ENCODE data around the gene TMEM38A.
A peak's percentile ranks its signal among the peaks of the same experiment; 100 is the strongest.

TMEM38A gene, protein sequence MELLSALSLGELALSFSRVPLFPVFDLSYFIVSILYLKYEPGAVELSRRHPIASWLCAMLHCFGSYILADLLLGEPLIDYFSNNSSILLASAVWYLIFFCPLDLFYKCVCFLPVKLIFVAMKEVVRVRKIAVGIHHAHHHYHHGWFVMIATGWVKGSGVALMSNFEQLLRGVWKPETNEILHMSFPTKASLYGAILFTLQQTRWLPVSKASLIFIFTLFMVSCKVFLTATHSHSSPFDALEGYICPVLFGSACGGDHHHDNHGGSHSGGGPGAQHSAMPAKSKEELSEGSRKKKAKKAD

DNA sequence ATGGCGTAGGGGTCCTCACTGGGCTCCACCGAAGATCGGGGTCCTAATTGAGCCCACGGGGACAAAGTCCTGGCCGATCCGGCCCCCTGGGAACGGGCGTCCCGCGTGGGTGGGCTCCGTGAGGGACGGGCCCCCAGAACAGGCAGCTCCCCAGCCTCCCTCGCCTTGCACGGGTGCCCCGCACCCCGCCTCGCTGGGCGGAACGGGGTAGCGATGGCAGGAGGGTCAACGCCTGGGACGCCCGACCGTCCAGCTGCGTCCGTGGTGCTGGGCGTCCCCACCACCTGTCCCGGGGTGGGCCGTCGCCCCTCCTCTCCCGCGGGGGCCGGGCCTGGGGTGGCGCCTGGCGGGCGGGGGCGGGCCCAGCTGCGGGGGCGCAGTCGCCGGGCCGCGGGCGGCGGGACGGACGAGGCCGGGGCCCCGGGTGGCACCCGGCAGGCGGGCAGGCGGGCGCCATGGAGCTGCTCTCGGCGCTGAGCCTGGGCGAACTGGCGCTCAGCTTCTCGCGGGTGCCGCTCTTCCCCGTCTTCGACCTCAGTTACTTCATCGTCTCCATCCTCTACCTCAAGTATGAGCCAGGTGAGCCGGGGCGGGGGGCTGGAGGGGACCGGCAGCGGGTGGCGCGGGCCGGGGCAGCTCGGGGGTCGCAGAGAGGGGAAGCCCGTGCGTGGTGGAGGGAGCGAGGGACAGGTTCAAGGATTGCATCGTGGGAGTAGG is at the start of gene TMEM38A:
Gene TMEM38A (plus strand): TSS at position 377 of the 717 bp plus-strand sequence. CDS start 79 bp downstream, at position 456.
- no peak for DNase-seq

DNA sequence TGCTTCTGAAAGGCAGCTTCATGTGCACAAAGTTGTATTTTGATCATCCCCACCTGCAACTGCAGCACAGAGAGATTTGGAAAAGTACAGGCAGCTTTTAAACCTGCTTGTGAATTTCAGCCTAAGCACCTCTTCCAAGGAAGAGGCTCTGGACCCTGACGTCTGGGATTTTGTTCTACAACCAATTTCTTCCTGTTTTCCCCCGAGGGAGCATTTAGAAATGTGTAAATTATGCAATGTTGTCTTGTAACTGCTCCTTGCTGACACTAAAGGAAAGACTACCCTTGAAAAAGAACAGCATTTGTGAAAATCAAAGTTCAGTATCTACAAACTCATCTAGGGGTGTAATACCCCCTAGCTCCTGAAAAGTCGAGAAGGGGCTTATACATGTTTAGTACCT is 48.3 kb upstream of the TMEM38A start:
- no peak for DNase-seq

DNA sequence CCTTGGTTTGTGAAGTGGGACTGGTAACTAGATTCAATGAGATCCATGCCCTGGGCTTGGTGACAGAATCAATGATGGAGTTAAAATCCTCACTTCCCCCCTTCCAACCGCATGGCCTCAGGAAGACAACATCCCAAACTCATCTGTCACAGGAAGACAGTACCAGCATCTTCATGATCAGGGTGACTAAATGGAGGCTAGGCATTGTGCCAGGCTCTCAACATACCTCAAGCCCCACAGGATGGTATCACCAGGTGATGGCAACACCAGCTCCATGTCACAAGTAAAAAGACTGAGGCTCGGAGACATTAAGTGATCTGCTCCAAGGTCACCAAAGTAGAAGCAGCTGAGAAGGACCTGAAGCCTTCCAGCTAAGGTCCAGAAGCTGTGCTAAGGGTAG is 47.1 kb upstream of the TMEM38A start:
- DNase-seq = no peak

DNA sequence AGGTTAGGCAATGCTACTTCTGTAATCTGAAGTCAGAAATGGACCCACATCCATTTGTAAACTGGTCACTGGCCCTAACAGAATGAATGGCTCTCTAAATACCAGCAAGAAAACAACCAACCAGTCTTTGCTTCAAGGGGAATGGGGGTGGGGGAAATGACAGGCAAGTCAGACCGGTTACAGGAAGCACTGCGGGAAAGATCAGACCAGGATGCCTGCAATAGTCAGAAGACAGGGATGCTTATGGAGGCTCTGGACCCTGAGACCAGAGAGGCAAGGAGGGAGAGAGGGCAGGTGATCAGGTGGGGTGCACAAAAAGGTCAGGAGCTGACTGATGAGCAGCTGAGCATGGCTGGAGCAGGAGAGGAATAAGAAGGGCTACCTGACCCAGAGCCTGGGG is 46.0 kb upstream of the TMEM38A start:
- DNase-seq = no peak

DNA sequence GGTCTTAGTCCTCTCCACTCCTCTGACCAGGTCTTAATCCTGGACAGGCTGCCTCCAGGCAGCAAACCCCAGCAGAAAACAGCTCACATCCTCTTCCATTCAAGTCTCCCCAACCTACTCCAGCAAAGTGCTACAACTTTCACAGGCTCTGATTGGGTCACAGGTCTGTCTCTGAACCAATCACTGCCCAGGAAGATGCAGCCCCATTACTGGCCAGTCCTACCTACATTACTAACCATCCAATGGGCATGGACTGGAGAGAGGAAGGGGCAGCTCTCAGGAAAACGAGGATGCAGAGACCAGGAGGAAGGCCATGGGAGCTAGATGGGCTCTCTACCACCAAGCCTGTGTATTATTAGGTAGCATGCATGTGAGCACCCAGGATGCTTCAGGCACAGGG is 45.1 kb upstream of the TMEM38A start:
- no peak for DNase-seq

DNA sequence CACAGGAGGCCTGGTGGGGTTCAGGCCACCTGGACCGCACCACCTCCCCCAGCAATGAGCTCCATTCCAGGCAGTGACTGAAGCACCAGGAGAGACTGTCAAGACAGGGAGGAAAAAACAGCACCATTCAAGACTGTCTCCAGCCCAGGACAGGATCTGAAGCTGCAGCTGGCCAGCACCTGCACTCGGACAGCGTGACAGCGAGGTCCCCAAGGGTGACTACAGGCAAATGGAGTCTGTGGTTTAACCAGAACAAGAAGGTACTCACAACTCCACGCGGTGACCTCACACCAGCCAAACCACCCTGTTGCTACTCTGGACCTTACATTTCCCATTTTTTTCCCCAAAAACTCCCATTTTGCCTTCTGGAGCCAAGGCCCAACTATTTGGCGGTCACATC is 42.7 kb upstream of the TMEM38A start:
- no peak for DNase-seq

DNA sequence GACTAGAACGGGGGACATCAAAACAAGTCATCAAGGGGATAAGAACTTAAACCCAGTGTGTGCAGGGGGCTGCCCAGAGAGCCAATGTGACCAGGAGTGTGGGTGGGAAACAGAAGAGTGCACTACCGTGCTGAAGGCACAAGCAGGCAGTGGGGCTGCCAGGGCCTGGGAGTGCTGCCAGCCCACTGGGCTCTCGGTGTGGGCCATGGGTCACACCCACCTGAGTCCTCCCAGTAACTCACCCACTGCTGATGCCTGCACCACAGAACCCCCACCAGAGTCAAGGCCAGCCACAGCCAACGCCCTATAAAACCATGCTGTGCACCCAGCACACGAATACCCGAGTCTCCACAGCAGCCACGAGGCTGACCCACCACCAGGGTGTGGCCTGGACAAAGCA is 41.5 kb upstream of the TMEM38A start:
- no peak for DNase-seq

DNA sequence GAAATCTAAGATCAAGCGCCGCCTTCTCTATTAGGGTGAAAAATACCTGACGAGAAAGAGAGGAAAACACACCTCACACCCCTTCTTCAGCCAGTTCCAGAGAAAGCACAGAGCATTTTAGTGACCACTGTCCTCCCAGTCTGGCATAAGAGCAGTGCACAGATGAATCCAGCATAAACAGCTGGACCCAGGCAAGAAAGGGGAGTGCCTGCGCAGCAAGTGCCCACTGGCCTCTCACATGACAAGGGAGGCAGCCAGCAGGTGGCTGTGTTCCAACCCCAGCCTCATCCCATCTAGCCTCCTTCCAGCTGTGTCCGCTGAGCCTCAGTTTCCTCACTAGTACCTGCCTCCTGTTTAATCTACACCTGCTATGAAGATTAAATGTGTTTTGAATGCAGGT is 40.9 kb upstream of the TMEM38A start:
- no peak for DNase-seq

DNA sequence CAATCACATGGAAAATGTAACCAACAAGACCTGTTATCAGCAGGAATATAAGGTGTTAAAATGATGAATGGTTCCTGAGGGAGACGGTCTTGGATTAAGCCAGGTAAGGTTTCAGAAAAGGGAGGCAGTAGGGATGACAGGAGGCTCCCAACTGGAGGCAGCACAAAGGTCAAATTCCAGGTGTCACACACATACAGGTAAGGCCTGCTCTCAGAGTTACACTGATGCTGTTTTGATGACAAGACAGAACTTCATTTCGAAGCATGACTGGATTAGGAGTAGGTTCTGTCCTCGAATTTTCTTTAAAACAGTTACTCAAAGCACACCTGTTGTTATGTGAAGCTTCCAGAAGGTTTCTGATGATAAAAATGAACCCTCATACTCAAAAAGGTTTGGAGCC is 40.4 kb upstream of the TMEM38A start:
- no peak for DNase-seq

DNA sequence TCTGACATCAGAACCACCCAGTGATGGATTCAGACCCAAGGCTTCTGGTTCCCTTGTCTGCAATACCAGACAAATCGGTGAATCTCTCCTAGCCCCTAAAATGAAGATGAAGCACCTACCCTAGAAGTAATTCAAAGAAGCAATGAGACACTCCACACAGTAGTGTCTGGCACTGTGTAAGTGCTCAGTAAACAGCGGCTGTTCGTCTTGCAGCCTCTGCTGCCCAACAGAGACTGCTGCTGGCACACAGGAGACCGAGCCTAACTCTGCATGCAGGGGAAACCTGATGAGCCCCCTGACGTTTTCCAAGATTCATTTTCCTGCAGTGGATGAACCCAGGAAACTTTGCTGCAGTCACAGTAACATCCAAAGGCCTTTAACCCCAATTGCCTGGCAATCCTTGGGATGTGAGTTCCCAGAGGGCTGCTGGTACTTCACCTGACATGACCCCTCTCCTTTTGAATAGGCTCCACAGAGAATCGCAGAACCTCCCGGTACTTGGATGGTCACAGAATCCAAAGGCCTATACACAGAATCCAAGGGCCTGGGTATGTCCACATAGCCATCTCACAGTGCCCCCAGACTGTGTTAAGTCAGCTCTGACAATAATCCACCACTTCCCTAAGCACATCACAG is 39.7 kb upstream of the TMEM38A start:
- DNase-seq = no peak

DNA sequence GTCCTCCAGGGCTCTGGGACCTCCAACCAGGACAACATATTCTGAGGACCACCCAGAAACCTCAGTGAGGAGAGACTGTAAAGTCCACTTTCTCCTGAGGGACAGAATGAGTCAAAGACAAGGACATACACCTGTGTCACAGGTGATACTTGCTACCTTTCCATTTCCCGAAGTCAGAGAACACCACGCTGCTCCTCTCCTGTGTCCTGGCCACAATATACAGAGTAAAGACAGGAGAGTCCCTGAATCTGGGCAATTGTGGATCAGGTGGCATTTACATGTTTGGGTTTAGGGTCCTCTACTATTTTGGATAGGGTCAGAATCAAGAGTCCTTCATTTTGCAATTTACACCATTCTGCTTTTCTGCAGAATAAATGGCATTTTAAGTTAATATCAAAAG is 37.9 kb upstream of the TMEM38A start:
- DNase-seq = no peak

DNA sequence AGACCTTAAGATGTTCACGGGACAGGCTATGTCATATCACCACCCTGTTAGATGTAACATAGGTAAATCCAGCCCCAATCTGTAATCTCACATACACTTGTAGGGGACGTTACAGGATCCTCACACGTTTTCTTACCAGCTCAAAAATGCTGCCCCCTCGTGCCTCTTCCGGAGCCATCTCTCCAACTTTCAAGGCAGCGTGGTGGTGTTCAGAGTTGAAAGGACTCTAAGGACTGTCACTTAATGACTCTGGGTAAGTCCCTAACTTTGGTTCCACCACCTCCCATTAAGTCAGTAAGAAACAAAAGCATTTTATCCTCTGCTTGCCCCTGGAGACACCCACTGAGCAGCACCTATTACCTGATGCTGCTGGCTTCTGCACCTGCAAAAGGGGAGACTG is 37.4 kb upstream of the TMEM38A start:
- DNase-seq = no peak

DNA sequence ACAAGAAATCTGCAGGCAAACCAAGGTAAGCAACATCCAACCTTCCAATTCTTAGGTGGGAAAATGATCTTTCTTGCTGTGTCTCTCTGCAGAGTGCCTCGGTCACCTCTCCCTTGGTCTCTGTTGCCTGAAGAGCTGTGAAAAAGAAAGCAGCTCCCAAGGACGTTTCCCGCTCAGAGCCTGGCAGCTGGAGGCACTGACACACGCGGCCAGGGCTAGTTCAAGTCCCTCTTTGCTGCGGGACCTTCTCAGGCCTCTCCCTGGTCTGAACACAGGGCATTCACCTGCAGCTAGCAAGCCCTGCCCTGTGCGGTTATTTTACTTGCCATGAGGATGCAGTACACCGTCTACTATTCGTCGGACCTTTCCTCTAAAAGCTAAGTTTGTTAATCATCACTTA is 36.7 kb upstream of the TMEM38A start:
- no peak for DNase-seq

DNA sequence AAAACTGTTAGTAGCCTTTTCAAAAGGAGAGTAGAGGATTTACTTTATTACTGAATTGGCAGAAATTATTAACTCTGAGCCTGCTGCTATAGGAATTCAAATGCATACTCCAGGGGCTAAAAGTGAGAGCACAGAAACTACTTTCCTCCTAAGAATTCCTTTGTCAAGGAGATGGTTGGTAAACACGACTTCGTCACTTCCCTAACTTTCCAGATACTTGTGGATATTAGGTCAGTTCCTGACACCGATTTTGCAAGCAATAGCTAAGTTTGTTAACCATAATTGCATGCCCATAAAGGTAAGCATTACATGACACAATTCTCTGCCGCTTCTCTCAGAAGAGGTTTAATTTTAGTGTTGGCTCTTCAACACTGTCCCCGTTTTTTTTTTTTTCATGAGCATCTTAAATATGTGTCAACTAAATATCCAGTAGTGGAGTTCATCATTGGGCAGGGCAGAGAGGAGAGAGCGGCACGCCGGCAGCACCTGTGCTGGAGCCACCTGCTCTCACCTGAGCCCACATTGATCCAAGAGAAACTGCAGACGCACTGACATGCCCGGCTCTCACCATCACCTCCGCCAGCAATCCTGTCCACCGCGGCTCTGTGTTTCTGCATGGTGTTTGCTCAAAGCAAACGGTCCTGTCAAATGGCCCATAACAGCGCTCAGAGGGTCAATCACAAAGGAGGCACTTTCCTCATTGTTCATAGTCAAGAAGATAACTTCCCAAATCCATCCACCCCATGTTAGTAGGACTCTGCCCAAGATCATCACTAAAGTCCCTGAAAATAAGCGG is 35.6 kb upstream of the TMEM38A start:
- no peak for DNase-seq

DNA sequence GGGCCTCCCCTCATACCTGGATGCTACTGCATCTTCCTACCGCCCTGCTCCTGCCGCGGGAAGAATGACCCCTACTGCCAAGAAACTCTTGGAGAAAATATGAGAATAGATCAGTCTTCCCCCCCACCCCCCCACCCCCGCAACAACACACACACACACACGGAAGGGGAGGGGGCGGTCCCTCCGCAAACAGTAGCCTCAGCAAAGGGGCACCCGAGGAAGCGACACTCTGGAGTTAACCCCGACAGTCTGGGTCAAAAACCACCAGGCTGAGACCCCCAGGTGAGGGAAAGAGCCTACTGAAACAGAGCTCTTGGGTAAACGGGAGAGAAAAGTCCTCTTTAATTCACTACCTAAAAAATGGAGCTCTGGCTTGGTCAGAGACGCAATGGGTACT is 34.1 kb upstream of the TMEM38A start:
- DNase-seq = no peak

DNA sequence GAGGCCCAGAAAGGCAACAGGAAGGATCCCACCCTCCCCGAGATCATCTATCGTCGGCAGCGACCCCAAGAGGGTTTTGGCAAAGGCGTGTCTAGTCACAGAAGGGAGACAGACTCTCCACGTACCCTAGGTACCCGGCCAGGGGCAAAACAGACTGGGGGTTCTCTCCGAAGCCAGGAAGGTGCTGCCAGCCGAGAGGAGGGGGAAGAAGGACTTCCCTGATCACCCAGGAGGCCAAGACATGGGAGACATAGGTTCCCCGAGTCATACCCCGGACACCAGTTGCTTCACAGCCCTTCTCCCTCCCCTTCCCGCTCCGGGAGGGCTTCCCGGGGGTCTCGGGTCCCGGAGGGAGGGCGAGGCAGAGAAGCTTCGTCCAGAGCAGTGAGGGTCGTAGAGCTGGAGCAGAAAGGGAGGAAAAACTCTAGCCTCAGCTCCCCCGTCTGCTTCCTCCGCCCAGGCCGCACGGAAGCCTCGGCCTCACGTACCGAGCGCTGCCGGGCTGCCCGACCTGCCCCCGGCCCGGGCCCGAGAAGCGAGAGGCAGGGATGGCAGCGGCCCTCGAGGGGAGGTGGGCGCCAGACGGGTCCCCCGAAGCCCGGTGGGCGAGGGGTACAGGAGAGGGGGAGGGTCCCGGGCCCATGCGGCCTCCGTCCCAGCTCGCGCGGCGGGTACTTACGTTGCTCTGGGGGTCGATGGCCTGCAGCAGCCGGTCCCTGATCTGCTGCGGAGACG is 33.6 kb upstream of the TMEM38A start:
- DNase-seq = no peak

DNA sequence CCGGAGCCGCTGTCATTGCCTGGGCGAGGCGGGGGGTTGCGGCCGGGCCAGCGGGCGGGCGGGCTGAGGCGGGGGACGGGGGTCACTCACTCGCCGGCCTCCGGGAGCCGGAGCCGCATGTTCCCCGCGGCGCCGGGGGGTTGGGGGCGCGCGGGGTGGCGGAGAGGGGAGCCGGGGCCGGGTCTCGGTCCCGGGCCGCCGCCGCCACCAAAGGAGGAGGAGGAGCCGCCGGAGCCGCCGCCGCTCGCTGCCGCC is 33.1 kb upstream of the TMEM38A start:
- DNase-seq = no peak

DNA sequence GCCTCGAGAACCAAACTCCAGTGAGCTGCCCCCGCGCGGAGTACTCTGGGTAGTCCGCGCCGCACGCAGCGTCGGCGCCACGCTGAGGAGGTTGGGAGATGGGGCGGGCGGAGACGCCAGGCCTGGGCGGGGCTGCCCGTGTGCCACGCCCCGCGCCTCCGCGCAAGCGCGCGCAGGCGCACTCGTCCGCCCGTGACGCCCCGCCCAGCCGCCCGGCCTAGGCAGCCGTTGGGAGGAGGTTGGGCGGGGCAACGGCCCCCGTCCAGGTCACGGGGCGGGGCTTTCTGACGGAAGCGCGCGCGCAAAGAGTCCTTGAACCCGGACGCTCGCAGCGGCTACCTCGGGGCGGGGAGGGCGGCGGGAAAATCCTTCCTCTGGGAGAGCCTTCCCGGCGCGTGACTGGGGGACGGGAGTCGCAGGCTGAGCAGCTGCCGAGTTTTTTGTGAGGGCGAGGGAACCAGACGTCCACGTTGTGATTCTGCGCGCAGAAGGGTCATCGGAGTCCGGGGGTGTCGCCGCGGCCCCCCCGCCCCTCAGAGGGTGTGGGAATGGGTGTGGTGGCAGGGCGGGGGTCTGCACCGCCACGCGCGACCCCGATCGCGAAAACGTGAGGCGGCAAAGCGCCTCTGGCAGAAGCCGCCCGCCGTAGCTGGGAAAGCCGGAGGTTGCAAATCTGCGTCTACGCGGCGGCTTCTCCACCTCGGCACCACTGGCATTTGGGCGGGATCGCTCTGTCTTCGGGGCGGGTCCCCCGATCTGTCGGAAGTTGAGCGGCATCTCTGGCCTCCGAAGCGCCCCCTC is 32.6 kb upstream of the TMEM38A start, which contains the start of gene MED26:
Gene MED26 (minus strand): TSS at position 22 of the 801 bp plus-strand sequence. CDS start 261 bp downstream, outside the sequence.
- DNase-seq = peak; percentile 95

DNA sequence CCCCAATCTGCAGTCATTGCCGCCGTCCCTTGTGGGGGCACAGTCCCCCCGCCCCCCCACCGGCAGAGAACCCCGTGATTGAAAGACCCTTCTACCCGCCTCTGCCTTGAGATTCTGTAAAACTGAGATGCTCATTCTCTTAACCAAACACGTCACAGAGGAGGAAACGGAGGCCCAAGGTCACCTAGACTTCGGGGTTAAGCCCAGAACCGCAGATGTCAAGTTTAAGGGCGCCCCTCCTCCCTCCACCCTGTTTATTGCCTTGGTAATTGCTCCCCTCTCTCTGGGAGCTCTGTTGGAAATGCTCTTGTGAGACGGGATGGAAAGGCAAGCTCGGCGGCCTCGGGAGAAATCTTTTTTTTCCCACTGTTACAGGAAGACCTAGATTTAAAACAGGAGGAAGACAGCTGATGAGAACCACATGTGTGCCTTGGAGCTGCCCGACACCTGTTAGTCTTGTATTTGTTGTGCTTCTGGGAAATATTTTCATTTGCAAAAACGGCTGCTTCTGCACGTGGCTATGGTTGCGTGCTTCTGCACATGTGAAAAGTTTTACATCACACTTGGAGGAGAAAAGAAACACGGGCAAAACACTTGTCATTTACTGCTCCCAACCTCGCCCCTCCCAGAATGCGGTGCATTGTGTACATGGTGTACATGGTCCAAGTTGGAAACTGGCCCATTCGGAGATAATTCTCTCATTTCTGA is 31.8 kb upstream of the TMEM38A start:
- DNase-seq = peak; percentile 36

DNA sequence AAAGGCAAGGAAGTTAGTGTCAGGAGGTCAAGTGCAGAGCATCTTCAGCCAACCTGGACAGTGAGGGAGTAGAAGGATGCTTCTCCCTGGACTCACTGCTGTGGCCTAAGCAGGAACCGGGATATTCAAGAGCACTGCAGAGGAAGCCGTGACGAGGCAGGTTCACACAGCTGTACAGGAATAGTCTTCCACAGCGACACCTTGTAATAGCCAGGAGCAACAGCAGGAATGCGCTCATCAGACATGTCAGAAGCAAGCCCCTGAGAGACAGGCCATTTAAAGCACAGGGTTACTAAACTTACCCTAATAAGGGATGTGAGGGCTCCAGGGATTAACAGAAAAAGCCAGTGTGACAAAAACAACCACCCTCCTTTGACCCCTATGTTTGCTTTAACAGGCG is 29.5 kb upstream of the TMEM38A start:
- DNase-seq = no peak

DNA sequence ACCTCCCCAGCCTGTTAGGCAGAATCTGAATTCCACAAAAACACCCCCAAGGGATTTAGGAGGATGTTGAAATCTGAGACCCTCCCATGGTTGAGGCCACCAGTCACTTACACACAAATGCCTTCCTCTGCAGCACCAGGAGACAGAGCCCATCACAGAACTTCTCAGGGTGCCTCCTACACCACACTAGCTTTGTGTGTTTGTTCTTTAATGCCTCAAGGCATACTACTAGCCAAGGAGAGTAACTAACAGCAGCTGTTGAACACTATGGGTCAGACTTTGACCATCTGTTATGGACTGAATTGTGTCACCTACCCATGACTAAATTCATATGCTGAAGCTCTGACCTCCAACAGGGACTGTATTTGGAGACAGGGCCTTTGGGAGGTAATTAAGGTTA is 23.4 kb upstream of the TMEM38A start:
- no peak for DNase-seq

Data from NCI-H1105 (cell line).